ENCODE data around the gene EML4.
"Not testable (repeated sequence)": the region's sequence is repeated elsewhere in the genome, so short reads cannot be mapped to it uniquely, and the experiment has no call there.

EML4 gene

DNA sequence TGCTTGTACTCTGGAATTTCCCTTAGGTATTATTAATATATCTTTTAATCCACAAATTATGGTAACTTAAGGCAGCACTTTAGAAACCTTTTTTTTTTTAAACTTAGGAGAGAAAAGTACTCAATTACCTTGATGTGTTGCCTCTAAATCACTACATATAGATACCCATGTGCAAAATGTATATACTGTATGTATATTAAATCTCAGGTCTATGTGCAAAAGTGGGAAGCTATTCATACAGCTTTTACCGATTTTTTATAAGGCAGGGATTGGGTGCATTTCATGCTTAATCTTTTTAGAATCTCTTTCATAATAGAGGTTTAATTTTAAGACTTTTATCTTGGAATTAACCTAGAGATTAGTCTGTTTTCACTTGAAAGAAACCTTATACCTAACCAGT, 3.4 kb downstream of the EML4 start:
- DNase-seq (ENCODE audit: extremely low spot score) = no peak
- ChIA-PET POLR2A (no interaction called here), CTCF (interaction anchor here (1.7 to 2.9 kb wide), 4 partner anchors 8 to 85 kb away, joined by 5 to 9 read pairs (median 7); no protein-coding TSS in a partner anchor)
- TF ChIP-seq, protein P1, sequence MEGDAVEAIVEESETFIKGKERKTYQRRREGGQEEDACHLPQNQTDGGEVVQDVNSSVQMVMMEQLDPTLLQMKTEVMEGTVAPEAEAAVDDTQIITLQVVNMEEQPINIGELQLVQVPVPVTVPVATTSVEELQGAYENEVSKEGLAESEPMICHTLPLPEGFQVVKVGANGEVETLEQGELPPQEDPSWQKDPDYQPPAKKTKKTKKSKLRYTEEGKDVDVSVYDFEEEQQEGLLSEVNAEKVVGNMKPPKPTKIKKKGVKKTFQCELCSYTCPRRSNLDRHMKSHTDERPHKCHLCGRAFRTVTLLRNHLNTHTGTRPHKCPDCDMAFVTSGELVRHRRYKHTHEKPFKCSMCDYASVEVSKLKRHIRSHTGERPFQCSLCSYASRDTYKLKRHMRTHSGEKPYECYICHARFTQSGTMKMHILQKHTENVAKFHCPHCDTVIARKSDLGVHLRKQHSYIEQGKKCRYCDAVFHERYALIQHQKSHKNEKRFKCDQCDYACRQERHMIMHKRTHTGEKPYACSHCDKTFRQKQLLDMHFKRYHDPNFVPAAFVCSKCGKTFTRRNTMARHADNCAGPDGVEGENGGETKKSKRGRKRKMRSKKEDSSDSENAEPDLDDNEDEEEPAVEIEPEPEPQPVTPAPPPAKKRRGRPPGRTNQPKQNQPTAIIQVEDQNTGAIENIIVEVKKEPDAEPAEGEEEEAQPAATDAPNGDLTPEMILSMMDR (IDR thresholded peaks at IDR 0.05; ENCODE audit: control extremely low read depth, extremely low read depth, low read depth, missing control alignments) = no peak

- DNase-seq (ENCODE audit: extremely low spot score); POLR2A ChIA-PET: not testable (repeated sequence)
- CTCF ChIA-PET = interaction anchor here (0.8 to 1.0 kb wide), 3 partner anchors 9 to 26 kb away, joined by 3 to 4 read pairs (median 3); no protein-coding TSS in a partner anchor
Measured at GRCh38 chr2:42173467-42173866, 4.3 kb downstream of the EML4 start.

DNA sequence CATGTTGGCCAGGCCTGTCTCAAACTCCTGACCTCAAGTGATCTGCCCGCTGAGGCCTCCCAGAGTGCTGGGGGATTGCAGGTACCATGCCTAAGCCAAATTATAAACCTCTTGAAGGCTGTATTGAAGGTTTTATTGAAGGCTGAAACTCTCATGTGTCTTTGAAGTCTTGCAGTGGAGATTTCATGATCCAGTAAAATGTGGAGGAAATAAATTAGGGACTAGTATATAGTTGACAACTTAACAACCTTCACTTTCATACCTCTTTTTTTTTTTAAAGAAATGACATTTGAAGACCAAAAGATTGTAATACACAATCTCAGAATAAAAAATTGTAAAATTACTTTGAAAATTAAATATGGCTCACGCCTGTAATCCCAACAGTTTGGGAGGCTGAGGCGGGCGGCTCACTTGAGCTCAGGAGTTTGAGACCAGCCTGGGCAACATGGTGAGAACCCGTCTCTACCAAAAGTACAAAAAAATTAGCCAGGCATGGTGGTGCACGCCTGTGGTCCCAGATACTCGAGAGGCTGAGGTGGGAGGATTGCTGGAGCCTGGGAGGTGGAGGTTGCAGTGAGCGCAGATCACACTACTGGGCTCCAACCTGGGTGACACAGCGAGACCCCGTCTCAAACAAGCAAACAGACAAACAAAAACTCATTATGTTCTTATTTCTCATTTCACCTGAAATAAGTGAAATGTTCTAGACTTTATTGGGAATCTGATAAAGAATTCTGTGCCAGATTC, 8.0 kb downstream of the EML4 start:
- TF ChIP-seq, protein P1 (IDR thresholded peaks at IDR 0.05; ENCODE audit: control extremely low read depth, extremely low read depth, low read depth, missing control alignments) = no peak
- ChIA-PET POLR2A (no interaction called here), CTCF (no interaction called here)
- no peak for DNase-seq (ENCODE audit: extremely low spot score)

DNA sequence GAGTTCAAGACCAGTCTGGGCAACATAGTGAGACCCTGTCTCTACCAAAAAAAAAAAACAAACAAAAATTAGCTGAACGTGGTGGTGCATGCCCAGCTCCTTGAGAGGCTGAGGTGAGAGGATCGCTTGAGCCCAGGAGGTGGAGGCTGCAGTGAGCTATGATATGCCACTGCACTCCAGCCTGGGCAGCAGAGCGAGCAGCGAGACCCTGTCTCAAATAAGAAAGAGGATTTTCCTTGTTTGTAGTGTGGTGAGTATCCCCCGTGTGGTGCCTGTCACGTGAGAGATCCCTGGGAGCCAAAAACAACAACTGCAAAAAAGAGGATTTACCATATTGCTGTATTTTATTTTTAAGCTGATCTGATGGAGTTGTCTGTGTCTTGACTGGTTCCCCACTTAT, 9.2 kb downstream of the EML4 start:
- POLR2A ChIA-PET = no interaction called here
- CTCF ChIA-PET = interaction anchor here (0.7 to 1.8 kb wide), 4 partner anchors 12 to 32 kb away, joined by 3 to 4 read pairs (median 3); no protein-coding TSS in a partner anchor
- TF ChIP-seq, protein P1 (IDR thresholded peaks at IDR 0.05; ENCODE audit: control extremely low read depth, extremely low read depth, low read depth, missing control alignments) = no peak
- DNase-seq (ENCODE audit: extremely low spot score) = no peak

DNA sequence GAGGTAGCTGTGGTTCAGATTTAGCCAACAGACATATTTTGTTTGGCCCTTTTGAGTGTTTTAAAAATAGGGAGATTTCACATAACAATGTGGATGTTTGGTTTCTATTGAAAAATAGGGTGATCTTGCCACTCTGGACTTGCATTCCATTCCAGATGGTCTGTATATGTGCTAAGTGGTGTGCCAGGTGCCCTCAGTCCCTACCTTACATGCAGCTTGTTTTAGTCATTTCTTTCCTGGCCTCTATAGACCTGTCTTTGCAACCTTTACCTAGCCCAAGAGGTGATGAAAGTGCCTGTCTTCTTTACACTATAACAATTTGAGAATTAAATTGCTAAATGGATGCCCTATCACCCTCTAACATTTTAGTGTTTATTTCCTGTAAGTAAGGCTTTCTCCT, 11.1 kb downstream of the EML4 start:
- POLR2A ChIA-PET = no interaction called here
- no peak for DNase-seq (ENCODE audit: extremely low spot score)
- TF ChIP-seq, protein P1 (IDR thresholded peaks at IDR 0.05; ENCODE audit: control extremely low read depth, extremely low read depth, low read depth, missing control alignments) = no peak
- CTCF ChIA-PET = interaction anchor here (1.3 to 2.0 kb wide), 5 partner anchors 9 to 41 kb away, joined by 4 to 8 read pairs (median 5); no protein-coding TSS in a partner anchor

DNA sequence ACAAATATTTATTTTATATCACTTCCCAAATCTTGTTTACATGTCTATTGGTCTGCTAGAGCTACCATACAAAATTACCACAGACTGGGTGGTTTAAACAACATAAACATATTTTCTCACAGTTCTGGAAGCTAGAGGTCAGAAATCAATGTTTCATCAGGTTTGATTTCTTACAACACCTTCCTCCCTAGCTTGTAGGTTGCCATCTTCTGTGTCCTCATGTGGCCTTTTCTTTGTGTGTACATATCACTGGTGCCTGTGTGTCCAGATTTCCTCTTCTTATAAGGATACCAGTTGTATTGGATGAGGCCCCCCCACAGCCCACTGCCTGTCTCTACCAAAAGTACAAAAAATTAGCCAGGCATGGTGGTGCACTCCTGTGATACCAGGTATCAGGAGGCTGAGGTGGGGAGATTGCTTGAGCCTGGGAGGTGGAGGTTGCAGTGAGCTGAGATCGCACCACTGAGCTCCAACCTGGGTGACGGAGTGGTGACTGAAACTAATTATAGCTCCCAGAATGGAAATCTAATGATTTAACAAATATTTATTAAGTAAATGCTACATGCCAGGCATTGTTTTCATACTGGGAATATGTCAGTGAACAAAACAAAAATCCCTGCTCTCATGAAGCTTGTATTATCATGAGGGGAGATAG, 13.6 kb downstream of the EML4 start:
- CTCF ChIA-PET = interaction anchor here (0.7 to 2.6 kb wide), 10 partner anchors 9 to 329 kb away, joined by 3 to 9 read pairs (median 4); no protein-coding TSS in a partner anchor
- DNase-seq (ENCODE audit: extremely low spot score) = no peak
- TF ChIP-seq, protein P1 (IDR thresholded peaks at IDR 0.05; ENCODE audit: control extremely low read depth, extremely low read depth, low read depth, missing control alignments) = no peak
- POLR2A ChIA-PET = no interaction called here

GRCh38 chr2:42183775-42184174, 14.6 kb downstream of the EML4 start:
- CTCF ChIA-PET = interaction anchor here (1.0 to 2.6 kb wide), 7 partner anchors 12 to 87 kb away, joined by 3 to 9 read pairs (median 5); no protein-coding TSS in a partner anchor
- no peak for DNase-seq (ENCODE audit: extremely low spot score)
- POLR2A ChIA-PET = no interaction called here
- TF ChIP-seq, protein P1 (IDR thresholded peaks at IDR 0.05; ENCODE audit: control extremely low read depth, extremely low read depth, low read depth, missing control alignments) = no peak

All from GM10248 (cell line).